ENCODE measurements around the gene RUSF1.

The RUSF1 gene

DNA sequence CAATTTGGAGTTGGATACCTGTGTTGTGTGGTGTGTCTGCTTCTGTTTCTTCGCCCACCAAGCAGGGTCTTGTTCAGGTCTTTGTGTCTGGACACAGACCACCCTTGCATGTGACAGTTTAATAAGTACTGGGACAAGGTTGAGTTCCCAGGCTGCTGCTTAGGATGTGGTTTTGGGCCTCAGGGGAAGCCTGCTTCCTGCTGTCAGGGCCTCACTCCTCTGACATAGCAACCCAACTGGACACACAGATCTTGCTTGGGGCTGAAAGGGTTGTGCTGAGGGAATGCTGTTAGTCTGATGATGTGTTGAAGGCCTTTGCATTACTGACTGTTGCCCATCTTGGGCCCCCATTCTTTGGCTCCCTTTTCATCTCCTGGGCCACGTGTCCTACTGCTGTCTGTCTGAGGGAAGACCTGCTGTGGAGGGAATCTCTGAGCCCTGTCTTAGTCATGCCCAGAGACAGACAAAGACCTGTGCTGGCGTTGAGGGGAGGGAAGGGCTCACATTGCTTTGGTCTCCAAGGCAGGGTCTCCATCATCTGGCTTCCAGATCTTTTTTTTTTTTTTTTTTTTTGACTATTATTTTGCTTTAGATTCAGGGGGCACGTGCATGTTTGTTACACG is 40.9 kb downstream of the RUSF1 start:
- DNase-seq = no peak

DNA sequence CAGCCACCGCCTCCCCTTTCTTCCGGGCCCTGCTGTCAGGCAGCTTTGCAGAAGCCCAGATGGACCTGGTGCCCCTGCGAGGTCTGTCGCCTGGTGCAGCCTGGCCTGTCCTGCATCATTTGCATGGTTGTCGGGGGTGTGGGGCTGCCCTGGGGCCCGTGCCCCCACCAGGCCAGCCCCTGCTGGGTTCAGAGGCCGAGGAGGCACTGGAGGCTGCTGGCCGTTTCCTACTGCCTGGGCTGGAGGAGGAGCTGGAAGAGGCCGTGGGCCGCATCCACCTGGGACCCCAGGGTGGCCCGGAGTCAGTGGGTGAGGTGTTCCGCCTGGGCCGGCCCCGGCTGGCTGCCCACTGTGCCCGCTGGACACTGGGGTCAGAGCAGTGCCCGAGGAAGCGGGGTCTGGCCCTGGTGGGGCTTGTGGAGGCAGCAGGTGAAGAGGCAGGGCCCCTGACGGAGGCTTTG is 41.8 kb downstream of the RUSF1 start:
- DNase-seq = no peak

DNA sequence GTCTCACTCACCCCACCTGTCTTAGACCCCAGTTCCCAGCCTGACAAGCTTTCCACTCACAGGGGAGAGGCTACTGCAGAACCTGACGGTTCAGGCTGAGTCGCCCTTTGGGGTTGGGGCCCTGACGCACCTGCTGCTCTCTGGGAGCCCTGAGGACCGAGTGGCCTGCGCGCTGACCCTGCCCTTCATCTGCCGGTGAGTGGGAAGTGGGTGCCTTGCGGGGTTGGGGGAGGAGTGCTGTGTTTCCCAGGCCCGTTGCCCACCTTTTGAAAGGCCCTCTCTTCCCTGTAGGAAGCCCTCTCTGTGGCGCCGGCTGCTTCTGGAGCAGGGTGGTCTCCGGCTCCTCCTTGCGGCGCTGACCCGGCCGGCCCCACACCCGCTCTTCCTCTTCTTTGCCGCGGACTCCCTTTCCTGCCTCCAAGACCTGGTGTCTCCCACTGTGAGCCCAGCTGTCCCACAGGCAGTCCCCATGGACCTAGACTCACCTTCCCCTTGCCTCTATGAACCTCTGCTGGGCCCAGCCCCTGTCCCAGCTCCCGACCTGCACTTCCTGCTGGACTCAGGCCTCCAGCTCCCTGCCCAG is 42.3 kb downstream of the RUSF1 start:
- no peak for DNase-seq

DNA sequence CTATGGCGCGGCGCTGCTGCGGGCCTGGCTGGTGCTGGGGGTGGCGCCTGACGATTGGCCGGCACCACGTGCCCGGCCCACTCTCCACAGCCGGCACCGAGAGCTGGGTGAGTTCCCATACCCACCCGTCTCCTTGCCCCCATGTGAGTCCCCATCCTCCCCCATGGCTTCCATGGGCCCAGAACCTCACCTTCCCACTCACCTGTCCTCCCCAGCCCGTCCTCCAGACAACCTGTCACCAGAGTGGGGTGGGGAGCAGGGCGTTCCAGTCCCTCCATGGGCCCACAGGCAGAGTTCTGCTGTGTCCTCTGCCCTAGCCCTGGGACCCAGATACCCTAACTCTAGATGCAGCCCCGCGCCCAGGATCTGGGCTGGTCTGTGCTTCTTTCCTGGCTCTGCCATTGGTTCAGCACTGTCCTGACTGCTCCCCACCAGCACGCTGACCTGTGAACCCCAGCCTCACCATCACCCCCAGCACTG is 43.4 kb downstream of the RUSF1 start:
- no peak for DNase-seq

DNA sequence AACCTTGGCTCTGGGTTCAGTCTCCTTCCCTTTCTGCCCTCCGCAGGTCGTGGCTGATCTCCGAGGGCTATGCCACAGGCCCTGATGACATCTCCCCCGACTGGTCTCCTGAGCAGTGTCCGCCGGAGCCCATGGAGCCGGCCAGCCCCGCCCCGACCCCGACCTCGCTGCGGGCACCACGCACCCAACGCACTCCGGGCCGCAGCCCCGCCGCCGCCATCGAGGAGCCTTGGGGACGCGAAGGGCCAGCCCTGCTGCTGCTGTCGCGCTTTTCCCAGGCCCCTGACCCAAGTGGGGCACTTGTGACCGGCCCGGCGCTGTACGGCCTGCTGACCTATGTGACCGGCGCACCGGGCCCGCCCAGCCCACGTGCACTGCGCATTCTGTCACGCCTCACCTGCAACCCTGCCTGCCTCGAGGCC is 43.8 kb downstream of the RUSF1 start:
- no peak for DNase-seq

DNA sequence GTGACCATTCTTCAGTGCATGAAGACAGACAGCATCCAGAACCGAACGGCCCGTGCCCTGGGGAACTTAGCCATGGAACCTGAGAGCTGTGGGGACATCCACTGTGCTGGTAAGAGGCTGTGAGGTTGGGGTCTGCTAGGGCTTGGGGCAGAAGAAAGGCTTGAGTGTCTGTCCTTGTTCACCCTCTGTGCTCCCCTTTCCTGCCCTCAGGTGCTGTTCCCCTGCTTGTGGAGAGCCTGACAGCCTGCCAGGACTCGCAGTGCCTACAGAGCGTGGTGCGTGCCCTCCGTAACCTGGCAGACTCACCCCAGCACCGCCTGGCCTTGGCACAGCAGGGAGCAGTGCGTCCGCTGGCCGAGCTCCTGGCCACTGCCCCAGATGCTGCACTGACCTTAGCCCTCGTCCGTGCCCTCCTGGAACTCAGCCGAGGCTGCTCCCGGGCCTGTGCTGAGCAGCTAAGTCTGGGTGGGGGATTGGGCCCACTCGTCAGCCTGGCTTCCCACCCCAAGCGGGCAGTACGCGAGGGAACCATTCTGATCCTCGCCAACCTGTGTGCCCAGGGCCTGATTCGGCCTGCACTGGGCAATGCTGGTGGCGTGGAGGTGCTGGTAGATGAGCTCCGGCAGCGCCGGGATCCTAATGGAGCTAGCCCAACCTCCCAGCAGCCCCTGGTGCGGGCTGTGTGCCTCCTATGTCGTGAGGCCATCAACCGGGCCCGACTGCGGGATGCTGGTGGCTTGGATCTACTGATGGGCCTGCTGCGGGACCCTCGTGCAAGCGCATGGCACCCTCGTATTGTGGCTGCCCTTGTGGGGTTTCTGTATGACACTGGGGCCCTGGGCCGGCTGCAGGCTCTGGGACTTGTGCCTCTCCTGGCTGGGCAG is 46.0 kb downstream of the RUSF1 start:
- no peak for DNase-seq

DNA sequence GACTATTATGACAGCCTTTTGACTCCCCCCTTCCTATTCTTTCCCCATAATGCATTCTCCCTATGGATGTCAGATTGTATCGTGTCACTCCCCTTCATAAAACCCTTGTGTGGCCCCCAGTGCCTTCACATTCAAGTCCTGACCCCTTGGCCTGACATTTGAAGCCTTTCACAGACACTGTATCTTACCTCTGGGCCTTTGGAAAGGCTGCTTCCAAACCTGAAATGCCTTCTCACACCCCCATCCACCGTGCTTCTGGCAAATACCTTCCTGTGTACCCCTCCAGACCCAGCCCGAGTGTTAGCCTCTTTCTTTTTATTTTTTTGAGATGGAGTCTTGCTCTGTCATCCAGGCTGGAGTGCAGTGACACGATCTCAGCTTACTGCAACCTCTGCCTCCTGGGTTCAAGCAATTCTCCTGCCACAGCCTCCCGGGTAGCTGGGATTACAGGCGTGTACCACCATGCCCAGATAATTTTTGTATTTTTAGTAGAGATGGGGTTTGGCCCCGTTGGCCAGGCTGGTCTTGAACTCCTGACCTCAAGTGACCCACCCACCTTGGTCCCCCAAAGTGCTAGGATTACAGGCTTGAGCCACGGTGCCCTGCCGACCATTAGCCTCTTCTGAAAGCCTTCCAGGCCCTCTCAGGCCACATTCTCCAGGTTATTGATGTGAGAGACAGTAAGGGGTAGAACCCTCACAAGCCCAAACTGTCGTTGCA is 46.8 kb downstream of the RUSF1 start:
- DNase-seq = no peak

DNA sequence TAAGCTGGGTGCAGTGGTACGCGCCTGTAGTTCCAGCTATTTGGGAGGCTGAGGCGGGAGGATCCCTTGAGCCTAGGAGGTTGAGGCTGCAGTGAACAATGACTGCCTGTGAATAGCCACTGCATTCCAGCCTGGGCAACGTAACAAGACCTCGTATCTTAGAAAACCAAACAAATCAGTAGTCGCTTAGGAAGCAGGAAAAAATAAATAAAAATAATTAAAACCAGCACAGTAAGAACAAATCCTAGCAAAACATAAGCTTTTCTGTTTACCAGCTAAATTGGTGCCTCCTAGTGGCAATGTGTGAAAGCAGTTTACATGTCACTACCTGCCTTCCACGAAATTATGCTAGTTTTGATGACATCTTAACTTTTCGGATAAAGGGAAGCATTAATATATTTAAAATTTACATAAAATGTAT is 47.6 kb downstream of the RUSF1 start:
- DNase-seq = no peak

DNA sequence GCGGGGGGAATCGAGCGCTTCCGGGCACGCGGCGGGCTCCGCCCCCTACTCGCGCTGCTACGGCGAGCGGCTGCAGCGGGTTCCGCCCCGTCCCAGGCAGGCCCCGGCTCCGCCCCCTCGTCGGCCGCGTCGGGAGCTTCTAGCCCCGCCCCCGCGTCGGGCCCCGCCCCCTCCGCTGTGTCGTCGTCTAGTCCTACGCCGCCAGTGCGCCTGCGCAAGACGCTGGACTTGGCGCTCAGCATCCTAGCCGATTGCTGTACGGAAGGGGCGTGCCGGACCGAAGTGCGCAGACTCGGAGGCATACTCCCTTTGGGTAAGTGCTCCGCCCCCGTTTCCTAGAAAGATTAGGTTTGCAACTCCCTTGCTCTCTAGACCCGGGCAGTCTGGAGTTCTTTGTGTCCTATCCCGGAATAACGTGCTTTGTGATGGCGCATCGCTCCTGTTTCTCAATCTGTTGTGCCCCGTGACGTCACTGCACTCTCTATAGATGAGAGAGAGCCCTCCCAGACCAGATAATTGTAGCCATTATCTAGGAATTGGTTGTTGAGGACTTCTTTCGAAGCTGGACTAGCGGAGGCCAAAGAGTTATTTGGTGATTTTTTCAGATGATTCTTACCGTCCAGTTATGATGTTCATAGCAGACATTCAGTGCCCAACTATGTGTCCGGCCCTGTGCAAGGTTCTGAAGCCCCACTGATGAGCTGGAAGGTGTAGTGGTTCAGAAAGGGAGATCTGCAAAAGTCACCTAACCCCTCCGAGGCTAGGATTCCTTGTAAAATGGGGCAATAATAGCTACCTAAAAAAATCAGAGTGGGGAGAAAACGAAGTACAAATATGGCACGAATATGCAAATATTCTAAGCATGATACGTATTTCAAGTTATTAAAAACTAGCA is 48.3 kb downstream of the RUSF1 start:
- DNase-seq = peak; percentile 89 to 100 (median 98)

DNA sequence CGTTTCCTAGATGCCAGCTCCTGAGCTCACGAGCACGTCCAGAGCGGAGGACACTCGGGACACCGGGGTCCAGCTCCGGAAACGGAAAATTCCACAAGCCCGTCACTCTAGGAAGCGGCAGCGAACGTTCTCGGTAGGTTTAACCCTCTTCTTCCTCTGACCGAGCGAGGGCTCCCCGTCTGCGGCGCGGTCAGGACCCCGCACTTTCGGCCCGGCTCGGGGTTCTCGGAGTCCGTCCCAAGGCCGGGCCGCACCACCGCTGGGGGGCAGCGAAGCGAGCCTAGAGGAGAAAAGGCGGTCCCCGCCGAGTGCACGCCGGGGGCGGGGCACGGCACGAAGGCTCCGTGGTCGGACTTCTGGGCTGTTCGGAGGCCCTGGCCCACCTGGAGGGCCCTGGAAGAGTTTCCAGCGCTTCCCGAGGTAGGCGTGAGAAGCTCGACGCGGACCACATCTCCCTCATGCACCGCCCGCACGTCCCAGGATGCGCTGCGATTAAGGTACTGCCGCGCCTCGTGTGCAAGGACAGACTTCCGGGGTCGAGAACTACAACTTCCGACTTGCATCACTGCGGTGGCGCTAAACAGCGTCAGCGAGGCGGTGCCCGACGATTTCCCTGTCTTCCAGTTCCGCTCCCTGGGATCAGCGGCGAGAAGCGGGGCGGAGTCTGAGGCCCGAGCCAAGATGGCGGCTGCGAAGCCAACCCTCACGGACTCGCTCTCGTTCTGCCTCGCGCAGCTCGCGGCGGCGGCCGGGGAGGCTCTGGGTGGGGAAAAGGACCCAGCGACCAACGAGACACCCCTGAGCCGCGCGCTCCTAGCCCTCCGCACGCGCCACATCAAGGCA is 49.1 kb downstream of the RUSF1 start, which contains the start of gene ARMC5:
Gene ARMC5 (plus strand): TSS at position 658 of the 843 bp plus-strand sequence. CDS start 24 bp downstream, at position 682.
- DNase-seq = peak; percentile 75 to 99 (median 98)

DNA sequence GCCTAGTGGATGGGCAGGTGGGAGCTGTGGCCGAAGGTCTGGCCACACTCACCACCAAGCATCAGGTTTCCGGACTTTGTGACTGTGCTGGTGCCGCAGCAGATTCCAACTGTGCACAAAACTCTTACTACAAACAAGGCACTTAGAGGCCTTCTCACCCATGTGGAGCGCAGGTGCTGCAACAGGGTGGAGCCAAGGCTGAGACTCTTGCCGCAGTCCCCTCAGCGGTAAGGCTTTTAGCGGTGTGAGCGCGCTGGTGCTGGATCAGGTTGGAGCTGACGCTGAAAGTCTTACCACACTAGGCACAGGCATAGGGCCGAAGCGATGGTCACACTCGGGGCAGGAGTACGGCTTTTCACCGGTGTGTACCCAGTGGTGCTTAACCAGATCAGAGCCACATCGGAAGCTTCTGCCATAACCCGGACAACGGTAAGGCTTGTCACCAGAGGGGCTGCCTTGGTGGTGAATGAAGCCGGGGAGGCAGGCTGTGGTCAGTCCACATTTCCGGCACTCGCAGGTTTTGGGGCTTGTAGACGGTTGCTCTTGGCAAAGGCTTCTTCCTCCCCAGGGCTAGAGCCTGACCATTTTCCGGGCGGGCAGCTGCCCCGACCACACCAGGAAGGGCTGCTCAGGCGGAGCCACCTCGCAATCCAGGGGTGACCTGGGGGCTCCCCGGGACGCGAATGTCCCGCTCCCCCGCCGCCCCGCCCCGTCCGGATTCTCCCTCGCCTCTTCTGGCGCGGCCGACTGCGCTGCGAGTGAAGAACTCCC is 49.9 kb downstream of the RUSF1 start:
- peak in 3 of 14 donors; percentile 30 to 48 (median 30) for DNase-seq

DNA sequence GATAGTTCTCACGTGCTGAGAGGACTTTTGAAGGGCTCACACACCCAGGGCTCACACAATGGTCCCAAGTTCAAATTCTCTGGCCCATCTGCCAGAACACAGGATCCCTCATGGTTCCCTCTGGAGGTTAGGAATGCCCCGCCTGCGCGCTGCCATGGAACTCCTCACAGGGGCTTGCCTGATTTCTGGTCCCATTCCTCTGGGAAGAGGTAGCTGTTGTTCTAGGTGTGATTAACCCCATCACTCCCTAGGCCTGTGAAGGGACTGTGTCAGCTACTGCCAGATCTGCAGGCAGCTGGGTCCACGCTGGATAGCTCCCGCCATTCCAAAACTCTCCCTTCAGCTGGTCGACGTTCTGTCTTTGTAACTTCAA is 51.2 kb downstream of the RUSF1 start:
- DNase-seq = no peak

DNA sequence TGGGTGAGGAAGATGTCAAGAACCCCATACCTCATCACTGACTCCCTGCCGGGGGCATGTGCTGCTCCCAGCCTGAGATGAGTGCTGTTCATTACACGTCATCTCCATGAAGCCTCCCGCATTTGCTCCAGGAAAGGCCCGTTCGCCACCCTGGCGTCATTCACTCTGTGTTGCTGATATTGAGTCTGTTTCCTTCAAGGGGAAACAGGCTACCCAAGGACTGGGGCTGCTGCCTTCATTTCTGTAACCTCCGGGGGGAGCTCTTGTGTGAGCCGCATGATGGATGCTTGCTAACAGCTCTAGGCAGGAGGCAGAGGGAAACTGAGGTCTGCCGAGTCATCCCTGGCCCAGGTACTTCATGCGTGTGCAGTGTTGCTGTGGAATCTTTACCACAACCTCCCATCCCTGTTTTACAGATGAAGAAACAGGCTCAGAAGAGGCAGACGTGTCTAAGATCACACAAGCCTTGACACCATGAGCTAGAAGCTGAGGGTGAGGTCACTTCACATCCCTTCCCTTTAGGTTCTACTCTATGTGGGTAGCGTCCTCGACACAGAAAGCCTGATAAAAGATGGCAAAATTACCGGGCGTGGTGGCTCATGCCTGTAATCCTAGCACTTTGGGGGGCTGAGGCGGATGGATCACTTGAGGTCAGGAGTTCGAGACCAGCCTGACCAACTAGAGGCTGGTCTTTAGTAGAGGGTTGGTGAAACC is 52.4 kb downstream of the RUSF1 start:
- DNase-seq = no peak

DNA sequence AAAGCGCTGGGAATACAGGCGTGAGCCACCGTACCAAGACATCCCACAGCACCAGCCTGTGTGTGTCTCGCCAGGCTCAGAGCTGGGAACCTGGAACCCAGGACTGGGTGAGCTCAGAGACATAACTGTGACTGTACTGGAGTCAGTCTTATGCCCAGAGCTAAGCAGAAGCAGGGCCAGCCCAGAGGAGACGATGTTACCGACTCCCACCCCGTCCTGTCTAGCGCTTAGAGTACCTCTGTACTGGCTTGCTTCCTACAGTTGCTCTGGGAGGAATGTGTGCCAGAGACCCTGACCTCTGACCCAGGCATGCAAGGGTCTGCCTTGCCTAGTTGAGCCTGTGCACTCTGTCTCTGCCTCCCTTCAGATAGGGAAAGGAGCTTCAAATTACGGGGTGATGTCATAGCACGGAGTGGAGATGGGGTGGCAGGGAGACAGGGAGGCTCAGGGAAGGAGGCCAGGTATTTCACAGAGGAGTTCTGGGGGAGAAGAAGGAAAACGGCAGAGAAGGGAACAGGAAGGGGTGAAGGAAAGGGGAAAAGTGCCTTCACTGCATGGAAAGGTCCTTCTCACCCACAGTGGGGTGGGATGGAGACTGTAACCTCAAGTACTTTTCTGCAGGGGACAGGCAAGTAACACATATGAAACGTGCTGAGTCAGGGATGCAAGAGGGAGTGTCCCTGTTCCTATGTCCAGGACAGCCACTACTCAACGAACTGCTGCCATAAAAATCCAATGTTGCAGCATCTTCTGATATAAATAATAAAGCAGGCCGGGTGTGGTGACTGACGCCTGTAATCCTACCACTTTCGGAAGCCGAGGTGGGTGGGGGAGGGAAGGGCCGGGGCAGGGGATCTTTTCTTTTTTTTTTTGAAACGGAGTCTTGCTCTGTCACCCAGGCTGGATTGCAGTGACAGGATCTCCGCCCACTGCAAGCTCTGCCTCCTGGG is 54.7 kb downstream of the RUSF1 start:
- DNase-seq = no peak

DNA sequence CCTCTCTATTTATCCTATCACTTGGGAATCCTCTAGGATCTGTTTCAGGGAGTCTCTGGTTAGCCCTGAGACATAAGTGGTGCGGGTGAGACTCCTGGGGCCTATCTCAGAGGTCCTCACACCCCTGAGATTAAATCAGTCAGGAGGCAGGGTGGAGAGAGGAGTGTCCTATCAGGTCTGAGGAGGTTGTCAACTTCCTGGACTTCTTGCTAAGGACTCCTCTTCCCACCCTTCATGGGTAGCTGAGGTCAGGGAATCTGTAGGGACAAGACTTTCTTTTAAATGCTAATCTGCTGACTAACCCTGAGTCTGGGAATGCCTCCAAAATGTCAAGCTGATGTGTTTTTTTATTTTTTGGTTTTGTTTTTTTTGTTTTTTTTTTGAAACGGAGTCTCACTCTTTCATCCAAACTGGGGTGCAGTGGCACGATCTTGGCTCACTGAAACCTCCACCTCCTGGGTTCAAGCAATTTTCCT is 55.5 kb downstream of the RUSF1 start:
- peak in 1 of 14 donors; percentile 41 for DNase-seq

DNA sequence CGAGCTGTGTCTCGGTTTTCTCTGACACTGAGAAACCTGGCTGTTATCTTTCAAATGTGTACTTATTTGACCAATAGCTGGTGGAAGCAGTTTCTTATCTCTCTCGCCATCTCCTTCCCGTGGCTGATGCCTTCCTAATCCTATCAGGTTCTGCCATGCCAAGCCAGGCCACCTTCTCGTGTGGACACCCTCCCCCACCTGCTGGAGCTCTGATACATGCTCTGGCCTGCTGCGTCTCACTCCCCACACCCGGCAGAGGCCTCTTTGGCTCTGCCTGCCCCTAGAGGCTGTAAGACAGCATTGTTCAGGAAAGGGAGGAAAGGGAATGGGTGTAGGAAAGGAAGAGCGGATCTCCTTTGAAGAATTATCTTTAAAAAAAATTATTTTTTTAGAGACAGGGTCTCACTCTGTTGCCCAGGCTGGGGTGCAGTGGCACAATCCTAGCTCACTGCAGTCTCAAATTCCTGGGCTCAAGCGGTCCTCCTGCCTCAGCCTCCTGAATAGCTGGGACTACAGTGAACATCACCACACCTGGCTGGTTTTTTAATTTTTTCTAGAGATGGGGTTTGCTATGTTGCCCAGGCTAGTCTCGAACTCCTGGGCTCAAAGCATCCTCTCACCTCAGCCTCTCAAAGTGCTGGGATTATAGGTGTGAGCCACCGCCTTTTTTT is 56.4 kb downstream of the RUSF1 start:
- DNase-seq = peak in 4 of 14 donors; percentile 13 to 58 (median 30)

DNA sequence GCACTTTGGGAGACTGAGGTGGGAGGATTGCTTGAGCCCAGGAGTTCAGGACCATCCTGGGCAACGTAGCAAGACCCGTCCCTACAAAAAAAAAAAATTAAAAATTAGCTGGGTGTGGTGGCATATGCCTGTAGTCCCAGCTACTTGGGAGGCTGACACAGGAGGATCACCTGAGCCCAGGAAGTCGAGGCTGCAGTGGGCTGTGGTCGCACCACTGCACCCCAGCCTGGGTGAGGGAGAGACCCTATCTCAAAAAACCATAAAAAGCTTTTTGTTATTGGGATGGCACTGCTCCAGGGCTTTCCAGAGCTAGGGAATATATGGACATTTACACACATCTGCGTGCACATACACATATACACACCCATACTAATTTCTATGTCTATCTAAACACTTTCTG is 57.0 kb downstream of the RUSF1 start:
- no peak for DNase-seq

Data from C1 segment of cervical spinal cord (tissue), 14 donors.